ENCODE measurements around the gene PPP1R37. TPM values are rescaled to one million over a fixed set of nuclear protein-coding genes. Genes with fewer than 3 reads are reported as not detected.

The PPP1R37 gene
- total RNA-seq, 2 experiments from 2014 or later: 21.1 to 21.7 TPM

DNA sequence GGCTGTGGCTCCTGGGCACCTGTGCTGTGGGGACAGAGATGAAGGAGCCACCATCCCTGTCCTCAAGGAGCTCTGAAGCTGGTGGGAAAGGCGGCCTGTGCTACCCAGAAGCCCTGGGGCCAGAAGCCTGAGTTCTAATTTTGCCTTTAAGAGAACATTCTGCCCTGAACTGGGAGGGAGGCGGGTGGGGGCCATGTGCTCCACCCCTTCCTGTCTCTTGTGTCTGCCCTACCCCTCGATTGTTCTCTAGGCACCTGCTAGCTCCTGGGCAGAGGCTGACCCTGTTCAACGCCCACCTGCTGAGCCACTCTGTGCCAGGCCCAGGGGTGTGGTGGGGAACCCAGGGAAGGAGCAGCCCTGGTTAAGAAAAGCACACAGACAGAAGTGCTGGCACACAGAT, 79.2 kb downstream of the PPP1R37 start:
- H3K4me1 Mint-ChIP-seq: peaks cover 56% of the 10 kb centered on the region
- no peaks in the 10 kb centered on the region for H3K27me3 Mint-ChIP-seq
- H3K27ac Mint-ChIP-seq: peak overlapping the region; percentile 95
- peak; percentile 41 for DNase-seq
- ChIA-PET CTCF (interaction anchor here (2.1 kb wide), 1 partner anchor 9 kb away, joined by 8 read pairs; no protein-coding TSS in a partner anchor), POLR2A (no interaction called here)
- H3K36me3 Mint-ChIP-seq (ENCODE audit: low read depth): peaks cover 3% of the 10 kb centered on the region
- H3K4me3 Mint-ChIP-seq: peak overlapping the region; percentile 49
- H3K9me3 Mint-ChIP-seq: no peaks in the 10 kb centered on the region

DNA sequence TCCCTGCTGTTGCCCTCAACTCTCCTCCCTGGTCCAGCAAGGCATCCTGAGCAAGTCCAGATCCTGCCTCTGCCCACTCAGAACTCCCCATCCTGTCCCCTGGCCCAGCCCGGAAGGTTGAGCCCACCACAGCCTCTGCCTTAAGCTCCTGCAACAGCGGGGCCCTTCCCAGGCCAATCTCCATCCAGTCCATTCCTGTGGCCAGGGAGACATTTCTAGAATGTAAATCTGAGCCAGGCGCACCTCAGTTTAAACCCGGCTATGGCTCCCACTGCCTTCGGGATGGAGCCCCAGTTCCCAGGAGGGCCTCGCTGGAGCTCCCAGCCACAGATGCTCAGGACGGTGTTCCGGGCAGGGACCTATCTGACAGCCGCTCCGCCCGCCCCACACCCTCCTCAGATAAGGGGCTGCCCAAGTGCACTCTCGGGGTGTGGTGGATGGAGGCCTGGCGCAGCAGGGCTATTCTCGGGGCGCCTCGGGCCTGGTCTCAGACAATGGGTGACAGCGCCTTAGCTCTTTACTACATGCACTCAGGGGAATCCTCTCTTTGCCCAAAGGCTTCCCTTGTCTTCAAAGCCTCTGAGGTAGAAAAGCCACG, 79.7 kb downstream of the PPP1R37 start:
- CTCF ChIA-PET: interaction anchor here (2.1 kb wide), 1 partner anchor 9 kb away, joined by 8 read pairs; no protein-coding TSS in a partner anchor

DNA sequence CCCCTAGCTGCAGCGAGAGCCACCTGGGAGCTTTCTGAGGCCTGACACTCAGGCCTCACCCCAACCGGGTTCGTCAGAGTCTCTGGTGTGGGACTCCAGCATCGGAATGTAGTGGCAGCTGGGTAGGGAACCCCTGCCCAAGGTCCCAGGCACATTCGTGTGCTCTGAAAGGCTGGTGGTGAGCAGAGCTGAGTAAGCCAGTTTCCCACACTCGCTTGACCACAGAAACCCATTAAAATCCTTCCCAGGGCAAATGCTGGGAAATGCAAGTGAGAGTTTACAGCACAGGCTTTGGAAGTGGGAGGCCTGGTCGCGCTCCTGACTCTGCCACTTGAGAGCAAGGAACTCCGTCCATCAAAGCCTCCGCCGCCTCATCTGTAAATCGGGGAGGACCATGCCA, 80.8 kb downstream of the PPP1R37 start:
- CTCF ChIA-PET: no interaction called here
- Mint-ChIP-seq H3K27me3 (no peaks in the 10 kb centered on the region), H3K4me1 (peaks cover 61% of the 10 kb centered on the region)

More for the DNA sequence above, 79.7 kb downstream of the PPP1R37 start:
- no peaks in the 10 kb centered on the region for H3K27me3 Mint-ChIP-seq
- POLR2A ChIA-PET: no interaction called here
- peak overlapping the region; percentile 95 for H3K27ac Mint-ChIP-seq
- peaks cover 59% of the 10 kb centered on the region for H3K4me1 Mint-ChIP-seq
- H3K4me3 Mint-ChIP-seq: peak overlapping the region; percentile 49
- no peaks in the 10 kb centered on the region for H3K9me3 Mint-ChIP-seq
- no peak for DNase-seq
- H3K36me3 Mint-ChIP-seq (ENCODE audit: low read depth): peaks cover 3% of the 10 kb centered on the region

DNA sequence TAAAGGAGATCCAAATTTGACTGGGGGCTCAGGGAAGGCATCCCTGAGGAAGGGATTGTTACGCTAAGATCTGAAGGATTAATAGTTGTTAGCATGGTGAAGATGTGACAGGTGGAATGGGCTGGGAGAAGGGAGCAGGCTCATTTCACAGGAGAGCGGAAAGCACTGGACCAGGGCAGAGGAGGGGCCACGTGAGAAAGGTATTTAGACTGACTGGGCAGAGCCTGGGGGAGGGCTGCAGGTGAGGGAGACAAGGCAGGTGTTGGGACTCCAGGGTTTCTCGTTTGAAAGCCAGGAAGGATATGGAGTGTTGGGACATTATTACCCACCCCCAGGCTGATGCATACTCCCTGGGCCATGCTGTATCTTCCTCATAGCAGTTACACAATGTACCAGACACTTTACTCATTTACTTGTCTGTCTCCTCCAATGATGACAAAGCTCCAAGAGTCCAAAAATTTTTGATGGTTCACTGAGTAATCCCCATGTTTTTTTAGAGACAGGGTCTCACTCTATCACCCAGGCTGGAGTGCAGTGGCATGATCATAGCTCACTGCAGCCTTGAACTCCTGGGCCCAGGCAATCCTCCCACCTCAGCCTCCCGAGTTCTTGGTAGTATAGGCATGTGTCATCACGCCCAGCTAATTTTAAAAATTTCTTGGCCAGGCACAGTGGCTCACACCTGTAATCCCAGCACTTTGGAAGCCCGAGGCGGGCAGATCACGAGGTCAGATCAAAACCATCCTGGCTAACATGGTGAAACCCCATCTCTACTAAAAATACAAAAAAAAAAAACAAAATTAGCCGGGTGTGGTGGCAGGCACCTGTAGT, 82.8 kb downstream of the PPP1R37 start:
- no peaks in the 10 kb centered on the region for H3K27me3 Mint-ChIP-seq
- CTCF ChIA-PET: interaction anchor here (0.9 kb wide), 1 partner anchor 11 kb away, joined by 4 read pairs; no protein-coding TSS in a partner anchor
- H3K4me1 Mint-ChIP-seq: peaks cover 56% of the 10 kb centered on the region
- H3K27ac Mint-ChIP-seq: peak overlapping the region; percentile 71
- no peaks in the 10 kb centered on the region for H3K9me3 Mint-ChIP-seq
- peak overlapping the region; percentile 3 for H3K4me3 Mint-ChIP-seq
- H3K36me3 Mint-ChIP-seq (ENCODE audit: low read depth): peaks cover 7% of the 10 kb centered on the region
- POLR2A ChIA-PET: no interaction called here
- DNase-seq: no peak

More for the DNA sequence above, 80.8 kb downstream of the PPP1R37 start:
- DNase-seq: no peak
- H3K9me3 Mint-ChIP-seq: no peaks in the 10 kb centered on the region
- peaks cover 5% of the 10 kb centered on the region for H3K36me3 Mint-ChIP-seq (ENCODE audit: low read depth)
- peak overlapping the region; percentile 57 for H3K27ac Mint-ChIP-seq
- no peak overlapping the region for H3K4me3 Mint-ChIP-seq
- POLR2A ChIA-PET: no interaction called here

DNA sequence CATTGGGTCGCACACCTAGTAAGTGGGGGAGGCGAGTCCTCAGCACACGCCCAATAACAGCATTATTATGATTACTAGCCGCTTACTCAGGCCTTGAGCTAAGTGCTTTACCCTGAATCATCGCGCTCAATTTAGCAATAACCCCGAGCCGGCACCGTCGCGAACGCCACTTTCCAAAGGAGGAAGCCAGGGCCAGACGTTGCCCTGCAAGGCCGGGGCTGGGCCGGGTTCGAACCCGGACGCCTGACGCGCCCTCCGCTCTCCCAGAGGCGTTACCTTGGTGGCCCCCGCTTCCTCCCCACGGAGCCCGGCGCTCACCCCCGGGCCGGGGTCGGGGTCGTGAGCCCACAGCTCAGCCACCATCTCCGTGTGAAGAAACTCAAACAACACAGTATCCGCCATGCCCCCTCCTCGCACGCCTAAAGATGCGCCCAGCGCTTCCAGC, 84.9 kb downstream of the PPP1R37 start, which contains the start of gene TRAPPC6A:
Gene TRAPPC6A, minus strand, starts transcription at position 421 of the 445 bp plus-strand sequence. Its CDS starts 19 bp downstream, at position 402.
- DNase-seq: no peak
- Mint-ChIP-seq H3K27ac (peak within 1 kb of the TSS; percentile 94), H3K27me3 (no peaks in the 10 kb centered on the region), H3K4me3 (peak within 1 kb of the TSS; percentile 83), H3K9me3 (no peaks in the 10 kb centered on the region), H3K36me3 (ENCODE audit: low read depth) (peaks cover 16% of the 10 kb centered on the region), H3K4me1 (peaks cover 51% of the 10 kb centered on the region)
- POLR2A ChIA-PET: interaction anchor here (0.9 kb wide), 1 partner anchor 86 kb away, joined by 6 read pairs; no protein-coding TSS in a partner anchor
- CTCF ChIA-PET: interaction anchor here (0.6 to 2.1 kb wide), 12 partner anchors 9 to 288 kb away, joined by 3 to 11 read pairs (median 3); no protein-coding TSS in a partner anchor

DNA sequence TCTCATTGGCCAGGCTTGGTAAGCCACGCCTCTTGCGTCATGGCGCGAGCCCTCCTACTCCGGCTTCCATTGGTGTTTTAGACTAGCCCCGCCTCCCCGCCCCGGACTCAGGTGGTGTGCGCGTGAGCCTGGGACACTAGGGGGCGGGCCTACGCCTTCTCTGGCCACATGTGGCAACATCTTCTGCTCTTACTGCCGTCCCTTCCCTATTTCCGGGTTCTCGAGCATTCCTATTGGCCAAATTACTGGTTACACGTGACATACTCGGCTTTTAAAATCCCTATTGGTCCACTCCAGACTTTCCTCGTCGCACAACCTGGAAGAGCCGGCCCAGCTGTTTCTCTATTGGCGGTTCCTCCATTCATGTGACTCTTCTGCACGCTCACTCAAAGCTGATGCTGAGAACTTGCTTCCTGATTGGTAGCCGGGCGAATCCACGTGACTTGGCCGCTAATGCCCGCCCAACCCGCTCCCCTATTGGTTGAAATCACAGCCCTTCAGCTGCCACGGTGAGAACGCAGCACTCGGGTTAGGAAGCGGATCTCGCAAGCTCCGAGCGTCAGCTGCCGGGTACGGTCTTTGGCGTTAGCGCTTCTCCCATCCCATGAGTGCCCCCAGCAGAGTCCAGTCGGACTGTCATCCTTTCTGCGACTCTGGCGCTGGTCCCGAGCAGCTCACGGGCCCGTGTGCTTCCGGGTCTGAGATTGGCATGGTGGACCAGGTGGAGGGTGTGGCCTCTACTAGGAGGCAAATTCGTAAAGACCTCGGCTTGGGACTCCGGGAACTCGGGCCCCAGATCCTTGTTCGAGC, 85.5 kb downstream of the PPP1R37 start, which contains the start of gene BLOC1S3:
Gene BLOC1S3, plus strand, starts transcription at position 523 of the 810 bp plus-strand sequence. CDS start 513 bp downstream, outside the sequence.
- H3K27me3 Mint-ChIP-seq: no peaks in the 10 kb centered on the region
- peak within 1 kb of the TSS; percentile 94 for H3K27ac Mint-ChIP-seq
- DNase-seq: peak; percentile 100
- H3K4me3 Mint-ChIP-seq: peak within 1 kb of the TSS; percentile 83
- H3K36me3 Mint-ChIP-seq (ENCODE audit: low read depth): peaks cover 16% of the 10 kb centered on the region
- no peaks in the 10 kb centered on the region for H3K9me3 Mint-ChIP-seq
- peaks cover 49% of the 10 kb centered on the region for H3K4me1 Mint-ChIP-seq
- CTCF ChIA-PET: interaction anchor here (0.5 to 2.1 kb wide), 11 partner anchors 10 to 288 kb away, joined by 3 to 11 read pairs (median 3); no protein-coding TSS in a partner anchor
- POLR2A ChIA-PET: interaction anchor here (0.6 to 0.9 kb wide), 2 partner anchors 84 to 86 kb away, joined by 4 to 6 read pairs; no protein-coding TSS in a partner anchor

DNA sequence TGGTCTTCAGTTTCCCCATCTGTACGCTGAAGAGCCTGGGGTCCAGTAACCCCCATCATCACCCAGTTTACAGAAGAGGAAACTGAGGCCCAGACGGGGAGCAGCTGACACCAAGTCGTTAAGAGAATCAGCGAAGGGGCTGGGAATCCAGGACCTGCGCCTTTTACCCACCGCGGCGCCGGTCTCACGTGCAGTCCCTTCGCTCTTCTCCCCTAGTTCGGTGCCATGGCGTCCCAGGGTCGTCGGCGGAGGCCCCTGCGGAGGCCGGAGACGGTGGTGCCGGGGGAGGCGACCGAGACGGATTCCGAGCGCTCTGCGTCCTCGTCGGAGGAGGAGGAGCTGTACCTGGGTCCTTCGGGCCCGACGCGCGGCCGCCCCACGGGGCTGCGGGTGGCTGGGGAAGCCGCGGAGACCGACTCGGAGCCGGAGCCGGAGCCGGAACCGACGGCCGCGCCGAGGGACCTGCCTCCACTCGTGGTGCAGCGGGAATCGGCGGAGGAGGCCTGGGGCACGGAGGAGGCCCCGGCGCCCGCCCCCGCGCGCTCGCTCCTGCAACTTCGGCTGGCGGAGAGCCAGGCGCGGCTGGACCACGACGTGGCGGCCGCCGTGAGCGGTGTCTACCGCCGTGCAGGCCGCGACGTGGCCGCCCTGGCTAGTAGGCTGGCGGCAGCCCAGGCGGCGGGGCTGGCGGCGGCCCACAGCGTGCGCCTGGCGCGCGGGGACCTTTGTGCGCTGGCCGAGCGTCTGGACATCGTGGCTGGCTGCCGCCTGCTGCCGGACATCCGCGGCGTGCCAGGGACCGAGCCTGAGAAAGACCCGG, 86.3 kb downstream of the PPP1R37 start:
- POLR2A ChIA-PET: no interaction called here
- H3K36me3 Mint-ChIP-seq (ENCODE audit: low read depth): peaks cover 16% of the 10 kb centered on the region
- CTCF ChIA-PET: interaction anchor here (0.5 to 2.1 kb wide), 4 partner anchors 11 to 179 kb away, joined by 3 to 11 read pairs (median 6); no protein-coding TSS in a partner anchor
- DNase-seq: peak; percentile 51
- no peaks in the 10 kb centered on the region for H3K27me3 Mint-ChIP-seq
- peak overlapping the region; percentile 83 for H3K4me3 Mint-ChIP-seq
- H3K4me1 Mint-ChIP-seq: peaks cover 43% of the 10 kb centered on the region
- H3K27ac Mint-ChIP-seq: peak overlapping the region; percentile 94
- no peaks in the 10 kb centered on the region for H3K9me3 Mint-ChIP-seq

DNA sequence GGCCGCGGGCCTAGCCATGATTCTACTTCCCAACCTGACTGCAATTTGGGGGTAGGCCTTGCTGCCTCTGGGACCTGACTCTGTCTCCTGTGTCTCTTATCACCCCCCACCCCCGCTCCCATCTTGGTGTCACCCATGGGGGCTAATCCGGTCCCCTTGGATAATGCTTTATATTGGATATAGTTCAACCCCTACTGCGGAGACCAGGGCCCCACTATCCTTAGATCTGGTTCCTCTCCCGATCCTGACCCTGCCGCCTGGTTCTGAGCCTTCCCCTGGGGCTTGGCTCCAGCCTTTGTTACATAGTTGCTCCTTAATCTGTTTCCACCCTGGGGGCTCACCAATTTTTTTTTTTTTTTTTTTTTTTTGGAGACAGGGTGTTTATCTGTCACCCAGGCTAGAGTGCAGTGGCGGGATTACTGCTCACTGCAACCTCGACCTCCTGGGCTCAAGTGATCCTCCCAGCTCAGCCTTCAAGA, 87.0 kb downstream of the PPP1R37 start:
- ChIA-PET POLR2A (no interaction called here), CTCF (interaction anchor here (2.1 to 2.7 kb wide), 2 partner anchors 8 to 11 kb away, joined by 8 to 11 read pairs; no protein-coding TSS in a partner anchor)

DNA sequence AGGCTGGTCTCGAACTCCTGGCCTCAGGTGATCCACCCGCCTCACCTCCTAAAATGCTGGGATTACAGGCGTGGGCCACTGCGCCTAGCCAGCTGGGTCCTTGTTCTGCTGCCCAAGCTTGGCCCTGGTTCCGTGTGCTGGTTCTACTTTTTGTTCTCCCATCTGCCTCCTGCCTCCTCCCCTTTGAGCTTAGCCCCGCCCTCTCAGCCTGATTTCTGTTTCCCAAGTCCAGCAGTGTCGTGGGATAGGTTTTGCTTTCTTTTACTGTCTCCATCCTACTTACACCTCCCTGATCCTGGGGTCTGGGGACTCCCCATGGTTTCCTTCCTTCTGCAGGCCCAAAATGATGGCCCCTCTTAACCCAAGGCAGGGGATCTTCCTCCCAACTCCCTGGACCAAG, 88.0 kb downstream of the PPP1R37 start:
- ChIA-PET CTCF (interaction anchor here (0.6 to 2.7 kb wide), 3 partner anchors 9 to 72 kb away, joined by 3 to 8 read pairs (median 4); no protein-coding TSS in a partner anchor), POLR2A (no interaction called here)
- Mint-ChIP-seq H3K27me3 (no peaks in the 10 kb centered on the region), H3K27ac (peak overlapping the region; percentile 10), H3K4me3 (peak overlapping the region; percentile 78), H3K9me3 (no peaks in the 10 kb centered on the region), H3K36me3 (ENCODE audit: low read depth) (peaks cover 12% of the 10 kb centered on the region), H3K4me1 (peaks cover 38% of the 10 kb centered on the region)
- no peak for DNase-seq

More for the DNA sequence above, 87.0 kb downstream of the PPP1R37 start:
- Mint-ChIP-seq H3K36me3 (ENCODE audit: low read depth) (peaks cover 16% of the 10 kb centered on the region), H3K9me3 (no peaks in the 10 kb centered on the region), H3K4me1 (peaks cover 44% of the 10 kb centered on the region), H3K27me3 (no peaks in the 10 kb centered on the region), H3K27ac (peak overlapping the region; percentile 82), H3K4me3 (peak overlapping the region; percentile 78)
- DNase-seq: no peak

DNA sequence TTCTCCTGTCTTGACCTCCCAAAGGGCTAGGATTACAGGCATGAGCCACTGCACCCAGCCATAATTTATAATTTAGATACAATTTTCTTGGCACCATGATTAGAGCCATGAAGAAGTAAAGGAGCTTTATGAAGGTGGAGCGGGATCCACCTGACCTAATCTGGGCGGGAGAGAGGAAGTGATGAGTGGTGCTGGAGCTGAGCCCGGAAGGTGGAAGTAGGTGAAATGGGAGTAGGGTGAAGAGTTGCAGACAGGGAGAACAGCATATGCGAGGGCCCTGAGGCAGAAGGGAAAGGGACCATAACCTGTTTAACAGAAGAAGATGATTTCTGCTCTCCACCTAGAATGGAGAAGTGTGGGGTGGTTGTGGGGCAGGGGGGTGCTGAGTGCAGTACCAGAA, 89.8 kb downstream of the PPP1R37 start:
- POLR2A ChIA-PET: no interaction called here

DNA sequence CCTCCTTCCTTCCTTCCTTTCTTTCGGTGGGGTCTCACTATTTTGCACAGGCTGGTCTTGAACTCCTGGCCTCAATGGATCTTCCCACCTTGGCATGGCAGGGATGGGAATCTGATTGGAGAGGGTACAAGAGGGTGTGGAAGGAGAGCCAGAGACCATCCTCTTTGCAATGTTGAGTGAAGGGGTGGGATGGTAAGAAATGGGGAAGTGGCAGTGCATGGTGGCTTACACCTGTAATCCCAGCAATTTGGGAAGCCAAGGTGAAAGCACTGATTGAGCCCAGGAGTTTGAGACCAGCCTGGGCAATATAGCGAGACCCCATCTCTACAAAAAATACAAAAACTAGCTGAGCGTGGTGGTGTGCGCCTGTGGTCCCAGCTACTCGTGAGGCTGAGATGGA, 91.1 kb downstream of the PPP1R37 start:
- peaks cover 11% of the 10 kb centered on the region for H3K36me3 Mint-ChIP-seq (ENCODE audit: low read depth)
- H3K9me3 Mint-ChIP-seq: no peaks in the 10 kb centered on the region
- POLR2A ChIA-PET: no interaction called here
- CTCF ChIA-PET: no interaction called here
- no peak overlapping the region for H3K27ac Mint-ChIP-seq
- no peak overlapping the region for H3K4me3 Mint-ChIP-seq
- H3K27me3 Mint-ChIP-seq: no peaks in the 10 kb centered on the region
- DNase-seq: no peak
- H3K4me1 Mint-ChIP-seq: peaks cover 32% of the 10 kb centered on the region

More for the DNA sequence above, 89.8 kb downstream of the PPP1R37 start:
- no peaks in the 10 kb centered on the region for H3K27me3 Mint-ChIP-seq
- DNase-seq: no peak
- H3K9me3 Mint-ChIP-seq: no peaks in the 10 kb centered on the region
- H3K4me1 Mint-ChIP-seq: peaks cover 34% of the 10 kb centered on the region
- peaks cover 12% of the 10 kb centered on the region for H3K36me3 Mint-ChIP-seq (ENCODE audit: low read depth)
- no peak overlapping the region for H3K27ac Mint-ChIP-seq
- CTCF ChIA-PET: interaction anchor here (0.6 to 2.7 kb wide), 5 partner anchors 11 to 1483 kb away, joined by 3 to 8 read pairs (median 3); no protein-coding TSS in a partner anchor
- H3K4me3 Mint-ChIP-seq: no peak overlapping the region

All from activated CD4-positive, alpha-beta T cell treated with anti-CD3 and anti-CD28 coated beads, Interleukin-2, amount 10 ng/mL, durations not matched to agents 7 days and 5 days (primary cell).